AG08395 (cell line): Measurements from ENCODE around the gene ADAM11.
"Not testable (repeated sequence)": the region's sequence is repeated elsewhere in the genome, so short reads cannot be mapped to it uniquely, and the experiment has no call there.

Experiments used
- DNase-seq: peaks from one replicate; pipeline ENCODE4 v3.0.0; 2012; ENCODE audit warnings: mixed read lengths, low spot score

Gene ADAM11

GRCh38 chr17:44758414-44759085 is at the start of gene ADAM11:
Gene ADAM11, plus strand, starts transcription at chr17:44758988. Its CDS starts 212 bp downstream, at chr17:44759200.
- peak; percentile 55 for DNase-seq

- DNase-seq: no peak
Observed at GRCh38 chr17:44719444-44719843, 39.3 kb upstream of the ADAM11 start.

GRCh38 chr17:44722254-44722653 is 36.5 kb upstream of the ADAM11 start:
- DNase-seq: no peak

GRCh38 chr17:44726121-44726520 is 32.7 kb upstream of the ADAM11 start:
- not testable (repeated sequence) for DNase-seq

- no peak for DNase-seq
Observed at GRCh38 chr17:44733753-44734152, 25.0 kb upstream of the ADAM11 start.

GRCh38 chr17:44734272-44734671 is 24.5 kb upstream of the ADAM11 start:
- DNase-seq: no peak

- DNase-seq: no peak
Observed at GRCh38 chr17:44736551-44737240, 22.1 kb upstream of the ADAM11 start.

GRCh38 chr17:44738214-44738906 is 20.4 kb upstream of the ADAM11 start:
- DNase-seq: peak; percentile 52

GRCh38 chr17:44741316-44741715 is 17.5 kb upstream of the ADAM11 start:
- DNase-seq: no peak

- no peak for DNase-seq
Observed at GRCh38 chr17:44745301-44745700, 13.5 kb upstream of the ADAM11 start.

GRCh38 chr17:44745738-44746137 is 13.1 kb upstream of the ADAM11 start:
- not testable (repeated sequence) for DNase-seq

GRCh38 chr17:44747566-44747965 is 11.2 kb upstream of the ADAM11 start:
- no peak for DNase-seq

- DNase-seq: no peak
Observed at GRCh38 chr17:44749076-44749979, 9.5 kb upstream of the ADAM11 start.

- DNase-seq: no peak
Observed at GRCh38 chr17:44749980-44750318, 8.8 kb upstream of the ADAM11 start.

- DNase-seq: no peak
Observed at GRCh38 chr17:44751331-44751730, 7.5 kb upstream of the ADAM11 start.

- no peak for DNase-seq
Observed at GRCh38 chr17:44751806-44752205, 7.0 kb upstream of the ADAM11 start.

GRCh38 chr17:44752953-44753861 is 5.6 kb upstream of the ADAM11 start:
- no peak for DNase-seq

GRCh38 chr17:44754276-44754675 is 4.5 kb upstream of the ADAM11 start:
- no peak for DNase-seq

GRCh38 chr17:44755180-44755579 is 3.6 kb upstream of the ADAM11 start:
- DNase-seq: not testable (repeated sequence)

GRCh38 chr17:44757045-44757917 is 1.5 kb upstream of the ADAM11 start:
- DNase-seq: no peak
